Fibroblast of skin of left quadriceps (primary cell): Measurements from ENCODE around the gene ACACA.

Experiments used
- DNase-seq, 2 experiments: peaks; one replicate each; pipeline ENCODE4 v3.0.0-alpha.2; 2013; ENCODE audit warnings: low read depth in 2 of 2

Gene ACACA

GRCh38 chr17:37231887-37232286 is 174.7 kb downstream of the ACACA start:
- no peak for DNase-seq

- no peak for DNase-seq
Observed at GRCh38 chr17:37230633-37231032, 176.0 kb downstream of the ACACA start.

GRCh38 chr17:37225465-37225864 is 181.2 kb downstream of the ACACA start:
- DNase-seq: no peak

- DNase-seq: no peak
Observed at GRCh38 chr17:37221865-37222264, 184.8 kb downstream of the ACACA start.

GRCh38 chr17:37220607-37220953 is 186.1 kb downstream of the ACACA start:
- peak; percentile 8 to 13 for DNase-seq

GRCh38 chr17:37219876-37220606 is 186.6 kb downstream of the ACACA start:
- no peak for DNase-seq

GRCh38 chr17:37218849-37219248 is 187.8 kb downstream of the ACACA start:
- no peak for DNase-seq

GRCh38 chr17:37214416-37214815 is 192.2 kb downstream of the ACACA start:
- DNase-seq: no peak

GRCh38 chr17:37213927-37214326 is 192.7 kb downstream of the ACACA start:
- DNase-seq: no peak

GRCh38 chr17:37212179-37212578 is 194.5 kb downstream of the ACACA start:
- DNase-seq: no peak

- DNase-seq: no peak
Observed at GRCh38 chr17:37211136-37211535, 195.5 kb downstream of the ACACA start.

GRCh38 chr17:37207103-37207502 is 199.5 kb downstream of the ACACA start:
- no peak for DNase-seq

- DNase-seq: no peak
Observed at GRCh38 chr17:37206299-37206698, 200.3 kb downstream of the ACACA start.

- DNase-seq: no peak
Observed at GRCh38 chr17:37200497-37200896, 206.1 kb downstream of the ACACA start.

- no peak for DNase-seq
Observed at GRCh38 chr17:37197336-37197735, 209.3 kb downstream of the ACACA start.

GRCh38 chr17:37194208-37194607 is 212.4 kb downstream of the ACACA start:
- no peak for DNase-seq

GRCh38 chr17:37191219-37191618 is 215.4 kb downstream of the ACACA start:
- no peak for DNase-seq

- DNase-seq: no peak
Observed at GRCh38 chr17:37190493-37190892, 216.1 kb downstream of the ACACA start.

- DNase-seq: no peak
Observed at GRCh38 chr17:37188157-37188556, 218.5 kb downstream of the ACACA start.

GRCh38 chr17:37187262-37187661 is 219.4 kb downstream of the ACACA start:
- DNase-seq: peak; percentile 0 to 3

- DNase-seq: peak; percentile 12 to 14
Observed at GRCh38 chr17:37182786-37183465, 223.7 kb downstream of the ACACA start.

- peak in 1 of 2 experiments; percentile 1 for DNase-seq
Observed at GRCh38 chr17:37180376-37180775, 226.3 kb downstream of the ACACA start.

- DNase-seq: peak; percentile 64 to 66
Observed at GRCh38 chr17:37179893-37180292, 226.7 kb downstream of the ACACA start.
